Stomach smooth muscle (tissue), 2 donors: ENCODE measurements around the gene EPM2AIP1.
"Not testable (repeated sequence)": the region's sequence is repeated elsewhere in the genome, so short reads cannot be mapped to it uniquely, and the experiment has no call there.

Experiments
- H3K27ac ChIP-seq: one replicate; pipeline ENCODE4 v1.7.0; 2013; ENCODE audit warnings: mild to moderate bottlenecking, low read length, inconsistent platforms
- H3K27me3 ChIP-seq, 2 donors: one replicate each; pipeline ENCODE4 v1.7.0; 2013; ENCODE audit warnings: low read length in 2 of 2; ENCODE audit not compliant: insufficient read depth in 2 of 2, control insufficient read depth in 1 of 2
- H3K36me3 ChIP-seq, 2 donors: one replicate each; pipeline ENCODE4 v1.7.0; 2013; ENCODE audit warnings: low read length in 2 of 2; ENCODE audit not compliant: control insufficient read depth in 2 of 2, insufficient read depth in 2 of 2
- H3K4me1 ChIP-seq: one replicate; pipeline ENCODE4 v1.7.0; 2013; ENCODE audit warnings: low read length; ENCODE audit not compliant: control insufficient read depth, insufficient read depth
- H3K4me3 ChIP-seq, 2 donors: one replicate each; pipeline ENCODE4 v1.7.0; 2013; ENCODE audit warnings: low read length in 2 of 2
- H3K9ac ChIP-seq, 2 donors: one replicate each; pipeline ENCODE4 v1.7.0; 2013; ENCODE audit warnings: low read length in 2 of 2, mild to moderate bottlenecking in 1 of 2
- H3K9me3 ChIP-seq, 2 donors: one replicate each; pipeline ENCODE4 v1.7.0; 2013; ENCODE audit warnings: low read length in 2 of 2; ENCODE audit not compliant: control insufficient read depth in 2 of 2
- donor health status: healthy.
- donor health status: Pancreatic carcinoma.

Gene EPM2AIP1

DNA sequence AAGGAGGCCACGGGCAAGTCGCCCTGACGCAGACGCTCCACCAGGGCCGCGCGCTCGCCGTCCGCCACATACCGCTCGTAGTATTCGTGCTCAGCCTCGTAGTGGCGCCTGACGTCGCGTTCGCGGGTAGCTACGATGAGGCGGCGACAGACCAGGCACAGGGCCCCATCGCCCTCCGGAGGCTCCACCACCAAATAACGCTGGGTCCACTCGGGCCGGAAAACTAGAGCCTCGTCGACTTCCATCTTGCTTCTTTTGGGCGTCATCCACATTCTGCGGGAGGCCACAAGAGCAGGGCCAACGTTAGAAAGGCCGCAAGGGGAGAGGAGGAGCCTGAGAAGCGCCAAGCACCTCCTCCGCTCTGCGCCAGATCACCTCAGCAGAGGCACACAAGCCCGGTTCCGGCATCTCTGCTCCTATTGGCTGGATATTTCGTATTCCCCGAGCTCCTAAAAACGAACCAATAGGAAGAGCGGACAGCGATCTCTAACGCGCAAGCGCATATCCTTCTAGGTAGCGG is at the start of gene EPM2AIP1:
Gene EPM2AIP1 (minus strand): TSS at position 326 of the 520 bp plus-strand sequence. CDS start 54 bp downstream, at position 272.
- peaks cover 29% of the 10 kb centered on the region for H3K4me1 ChIP-seq
- H3K36me3 ChIP-seq = peaks cover 3 to 14% of the 10 kb centered on the region in 2 donors
- H3K9ac ChIP-seq = peak within 1 kb of the TSS; percentile 98 to 99
- no peaks in the 10 kb centered on the region for H3K9me3 ChIP-seq
- H3K4me3 ChIP-seq = peak within 1 kb of the TSS; percentile 84 to 96
- peak within 1 kb of the TSS; percentile 99 for H3K27ac ChIP-seq
- H3K27me3 ChIP-seq = no peaks in the 10 kb centered on the region

- H3K4me1 ChIP-seq, H3K9ac ChIP-seq, H3K9me3 ChIP-seq, H3K27me3 ChIP-seq, H3K4me3 ChIP-seq, H3K27ac ChIP-seq: not testable (repeated sequence)
- peaks cover 20 to 24% of the 10 kb centered on the region in 2 donors for H3K36me3 ChIP-seq
These were observed 49.8 kb upstream of the EPM2AIP1 start for GRCh38 chr3:37042712-37043111.

DNA sequence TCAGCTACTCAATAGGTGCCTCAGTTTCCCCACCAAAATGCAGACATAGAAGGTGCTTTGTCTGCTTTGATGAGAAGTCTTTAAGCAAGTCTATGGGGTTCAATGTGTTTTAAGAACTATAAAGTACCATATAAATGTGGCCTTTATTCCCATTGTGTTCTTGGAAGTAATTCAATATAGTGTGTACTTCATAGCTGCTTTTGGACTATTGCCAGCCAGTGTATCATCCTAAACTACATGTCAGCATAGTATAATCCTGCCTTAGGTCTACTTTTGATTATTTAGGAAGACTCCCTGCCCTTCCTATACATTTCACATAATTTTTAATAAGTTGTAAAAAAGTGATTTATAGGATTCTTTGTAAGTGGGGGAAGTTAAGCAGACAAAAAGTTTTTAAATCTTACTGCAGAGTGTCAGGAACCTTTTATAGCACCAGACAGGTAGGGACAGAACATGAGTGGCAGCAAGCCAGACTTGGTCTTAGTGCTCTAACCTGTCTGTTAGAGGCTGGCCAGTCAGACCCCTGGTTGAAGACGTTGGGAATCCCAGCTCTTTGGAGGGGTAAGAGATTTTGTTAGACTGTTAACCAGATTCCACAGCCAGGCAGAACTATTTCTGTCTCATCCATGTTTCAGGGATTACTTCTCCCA is 48.7 kb upstream of the EPM2AIP1 start:
- H3K4me3 ChIP-seq = no peak overlapping the region
- H3K27me3 ChIP-seq = no peaks in the 10 kb centered on the region
- H3K36me3 ChIP-seq = peaks cover 12 to 14% of the 10 kb centered on the region in 2 donors
- no peaks in the 10 kb centered on the region for H3K4me1 ChIP-seq
- H3K27ac ChIP-seq = no peak overlapping the region
- no peak overlapping the region for H3K9ac ChIP-seq
- H3K9me3 ChIP-seq = no peaks in the 10 kb centered on the region

- Histone ChIP-seq H3K9ac (no peak overlapping the region), H3K27ac (no peak overlapping the region), H3K27me3 (no peaks in the 10 kb centered on the region), H3K36me3 (peaks cover 12 to 15% of the 10 kb centered on the region in 2 donors), H3K9me3 (no peaks in the 10 kb centered on the region), H3K4me3 (no peak overlapping the region), H3K4me1 (no peaks in the 10 kb centered on the region)
These were observed 47.3 kb upstream of the EPM2AIP1 start for GRCh38 chr3:37040231-37040630.

- no peak overlapping the region for H3K27ac ChIP-seq
- H3K36me3 ChIP-seq = peaks cover 12 to 15% of the 10 kb centered on the region in 2 donors
- H3K4me3 ChIP-seq = no peak overlapping the region
- no peaks in the 10 kb centered on the region for H3K4me1 ChIP-seq
- no peaks in the 10 kb centered on the region for H3K9me3 ChIP-seq
- H3K9ac ChIP-seq = no peak overlapping the region
- no peaks in the 10 kb centered on the region for H3K27me3 ChIP-seq
These were observed 46.4 kb upstream of the EPM2AIP1 start for GRCh38 chr3:37039161-37039846.

DNA sequence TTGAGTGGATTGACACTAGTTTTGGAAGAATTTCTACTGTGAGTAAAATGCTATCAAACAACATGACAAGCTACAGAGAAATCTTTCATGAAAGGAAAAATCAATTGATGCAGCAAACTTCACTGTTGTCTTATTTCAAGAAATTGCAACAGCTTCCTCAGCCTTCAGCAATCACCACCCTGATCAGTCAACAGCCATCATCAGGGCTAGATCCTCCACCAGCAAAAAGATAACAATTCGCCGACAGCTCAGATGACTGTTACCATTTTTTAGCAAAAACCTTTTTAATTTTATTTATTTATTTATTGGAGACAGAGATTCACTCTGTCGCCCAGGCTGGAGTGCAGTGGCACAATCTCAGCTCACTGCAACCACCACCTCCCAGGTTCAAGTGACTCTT is 44.4 kb upstream of the EPM2AIP1 start:
- Histone ChIP-seq H3K9ac (no peak overlapping the region), H3K4me3 (no peak overlapping the region), H3K9me3 (no peaks in the 10 kb centered on the region), H3K36me3 (peaks cover 12 to 24% of the 10 kb centered on the region in 2 donors), H3K4me1 (peaks cover 4% of the 10 kb centered on the region), H3K27ac (no peak overlapping the region), H3K27me3 (no peaks in the 10 kb centered on the region)

GRCh38 chr3:37032961-37033360 is 40.0 kb upstream of the EPM2AIP1 start:
- H3K27me3 ChIP-seq = no peaks in the 10 kb centered on the region
- H3K4me1 ChIP-seq = peaks cover 25% of the 10 kb centered on the region
- no peak overlapping the region for H3K4me3 ChIP-seq
- peaks cover 5 to 30% of the 10 kb centered on the region in 2 donors for H3K36me3 ChIP-seq
- H3K27ac ChIP-seq = peak overlapping the region; percentile 11
- H3K9ac ChIP-seq = no peak overlapping the region
- H3K9me3 ChIP-seq = no peaks in the 10 kb centered on the region

DNA sequence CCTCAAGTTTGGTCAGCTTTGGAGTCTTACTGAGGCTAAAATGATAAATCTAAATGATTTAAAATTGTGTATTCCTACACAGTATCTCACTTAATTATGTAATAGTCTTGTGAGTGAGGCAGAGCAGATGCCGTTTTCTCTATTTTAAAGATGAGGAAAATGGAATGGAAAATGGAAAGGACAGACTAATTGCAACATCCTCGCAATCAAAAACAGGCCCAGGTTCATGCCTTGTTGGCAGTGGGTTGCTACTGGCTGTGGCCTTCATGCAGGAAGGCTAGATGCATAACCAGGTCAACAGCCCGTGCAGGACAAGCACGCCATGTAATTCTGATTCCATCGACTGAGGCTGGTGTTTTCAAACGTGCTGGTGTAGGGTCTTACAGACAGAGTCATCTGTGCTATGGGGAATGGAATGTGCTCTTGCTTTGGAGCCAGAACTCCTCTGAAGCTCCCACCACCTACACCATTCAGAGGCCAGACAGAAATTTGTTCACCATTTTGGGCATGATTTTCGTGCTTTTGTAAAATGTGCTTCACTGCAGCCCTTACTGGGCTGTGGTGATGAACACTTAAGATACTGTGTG is 38.3 kb upstream of the EPM2AIP1 start:
- Histone ChIP-seq H3K4me1 (peaks cover 25% of the 10 kb centered on the region), H3K4me3 (peak overlapping the region in 1 of 2 donors; percentile 29), H3K27ac (no peak overlapping the region), H3K27me3 (no peaks in the 10 kb centered on the region), H3K9ac (no peak overlapping the region), H3K9me3 (no peaks in the 10 kb centered on the region), H3K36me3 (peaks cover 10 to 38% of the 10 kb centered on the region in 2 donors)

DNA sequence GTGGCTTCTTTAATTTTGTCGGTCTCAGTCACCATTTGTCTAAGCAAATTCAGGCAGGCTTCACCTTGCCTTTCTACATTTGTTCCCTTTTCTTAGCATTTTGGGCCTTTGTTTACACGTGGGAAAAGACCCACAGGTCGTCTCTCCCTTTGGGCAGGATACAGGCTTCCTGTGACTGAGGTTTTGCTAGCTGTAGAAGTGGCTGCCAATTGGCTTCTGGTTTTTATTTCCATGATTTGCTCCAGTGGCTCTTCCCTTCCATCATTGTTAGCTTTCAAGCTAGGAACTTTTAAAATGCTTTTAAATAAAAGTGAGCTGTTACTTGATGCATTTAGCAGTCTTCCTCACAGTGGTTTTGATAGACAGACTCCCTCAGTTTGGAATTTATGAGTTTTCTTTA is 37.7 kb upstream of the EPM2AIP1 start:
- Histone ChIP-seq H3K27ac (no peak overlapping the region), H3K4me1 (peaks cover 25% of the 10 kb centered on the region), H3K4me3 (no peak overlapping the region), H3K9ac (no peak overlapping the region), H3K27me3 (no peaks in the 10 kb centered on the region), H3K36me3 (peaks cover 14 to 43% of the 10 kb centered on the region in 2 donors), H3K9me3 (no peaks in the 10 kb centered on the region)

GRCh38 chr3:37029516-37030163 is 36.7 kb upstream of the EPM2AIP1 start:
- H3K27me3 ChIP-seq = no peaks in the 10 kb centered on the region
- H3K9me3 ChIP-seq = no peaks in the 10 kb centered on the region
- H3K27ac ChIP-seq = no peak overlapping the region
- H3K36me3 ChIP-seq = peaks cover 15 to 42% of the 10 kb centered on the region in 2 donors
- peaks cover 25% of the 10 kb centered on the region for H3K4me1 ChIP-seq
- H3K4me3 ChIP-seq = no peak overlapping the region
- H3K9ac ChIP-seq = no peak overlapping the region
